Measurements from ENCODE around the gene COLEC11. TPM values are rescaled to one million over a fixed set of nuclear protein-coding genes. Genes with fewer than 3 reads are reported as not detected.

Gene COLEC11
- total RNA-seq, 1 experiment from 2014 or later: 1.3 TPM

Other genes starting within 250 kb of the COLEC11 start
- 22.8 to 25.0 TPM (median 23.0 TPM) in 3 replicates for gene EIPR1, start 217.3 kb upstream of the COLEC11 start, total RNA-seq (2021)
- 72.3 to 74.5 TPM (median 72.8 TPM) in 3 replicates for gene TRAPPC12, start 215.4 kb upstream of the COLEC11 start, total RNA-seq (2021)
- 20.1 to 21.4 TPM (median 20.1 TPM) in 3 replicates for gene ADI1, start 75.6 kb upstream of the COLEC11 start, total RNA-seq (2021)
- gene RNASEH1, start 36.8 kb upstream of the COLEC11 start, total RNA-seq (2021): 34.0 to 44.4 TPM (median 38.7 TPM) in 3 replicates
- gene RPS7, start 19.9 kb upstream of the COLEC11 start, total RNA-seq (2021): 1,629 to 1,800 TPM (median 1,725 TPM) in 3 replicates
- gene ALLC, start 63.1 kb downstream of the COLEC11 start, total RNA-seq (2021): not detected in 3 replicates
- not detected in 3 replicates for gene DCDC2C, start 108.5 kb downstream of the COLEC11 start, total RNA-seq (2021)